SJSA1 (cell line): ENCODE data around the gene CD2AP. TPM values are rescaled to one million over a fixed set of nuclear protein-coding genes. Genes with fewer than 3 reads are reported as not detected.
A peak's percentile ranks its signal among the peaks of the same experiment; 100 is the strongest.
"Not testable (repeated sequence)": the region's sequence is repeated elsewhere in the genome, so short reads cannot be mapped to it uniquely, and the experiment has no call there.

Source experiments
- DNase-seq, 2 experiments: peaks; one replicate each; pipeline ENCODE4 v3.0.0-alpha.2; 2015 to 2020; ENCODE audit warnings: low spot score in 2 of 2, low read depth in 1 of 2
- H3K27ac ChIP-seq: fragments of 250-450 bp; sonication (Bioruptor Pico); 2 replicates; pipeline ENCODE4 v1.5.1; 2020; ENCODE audit warnings: mild to moderate bottlenecking, moderate library complexity
- H3K27me3 ChIP-seq: fragments of 250-450 bp; sonication (Bioruptor Pico); replicated peaks from 2 replicates; pipeline ENCODE4 v1.5.1; 2020; ENCODE audit warnings: mild to moderate bottlenecking, moderate library complexity
- H3K36me3 ChIP-seq: fragments of 250-450 bp; sonication (Bioruptor Pico); 2 replicates; pipeline ENCODE4 v1.5.1; 2020; ENCODE audit warnings: mild to moderate bottlenecking
- H3K4me1 ChIP-seq: fragments of 250-450 bp; sonication (Bioruptor Pico); replicated peaks from 2 replicates; pipeline ENCODE4 v1.6.1; 2021; ENCODE audit warnings: mild to moderate bottlenecking
- H3K4me3 ChIP-seq: fragments of 250-450 bp; sonication (Bioruptor Pico); 2 replicates; pipeline ENCODE4 v1.5.1; 2020; ENCODE audit warnings: mild to moderate bottlenecking
- H3K9me3 ChIP-seq: fragments of 250-450 bp; sonication (Bioruptor Pico); replicated peaks from 2 replicates; pipeline ENCODE4 v1.5.1; 2020; ENCODE audit warnings: mild to moderate bottlenecking
- total RNA-seq: library from RNA; depleted of rRNA; stranded (reverse); fragments of >200 nt; shearing (Covaris generic); gene quantifications from 2 replicates; pipeline ENCODE4 v1.2.3, GENCODE V29; 2014

CD2AP gene
- total RNA-seq, 1 experiment from 2014 or later: 28.9 TPM

DNA sequence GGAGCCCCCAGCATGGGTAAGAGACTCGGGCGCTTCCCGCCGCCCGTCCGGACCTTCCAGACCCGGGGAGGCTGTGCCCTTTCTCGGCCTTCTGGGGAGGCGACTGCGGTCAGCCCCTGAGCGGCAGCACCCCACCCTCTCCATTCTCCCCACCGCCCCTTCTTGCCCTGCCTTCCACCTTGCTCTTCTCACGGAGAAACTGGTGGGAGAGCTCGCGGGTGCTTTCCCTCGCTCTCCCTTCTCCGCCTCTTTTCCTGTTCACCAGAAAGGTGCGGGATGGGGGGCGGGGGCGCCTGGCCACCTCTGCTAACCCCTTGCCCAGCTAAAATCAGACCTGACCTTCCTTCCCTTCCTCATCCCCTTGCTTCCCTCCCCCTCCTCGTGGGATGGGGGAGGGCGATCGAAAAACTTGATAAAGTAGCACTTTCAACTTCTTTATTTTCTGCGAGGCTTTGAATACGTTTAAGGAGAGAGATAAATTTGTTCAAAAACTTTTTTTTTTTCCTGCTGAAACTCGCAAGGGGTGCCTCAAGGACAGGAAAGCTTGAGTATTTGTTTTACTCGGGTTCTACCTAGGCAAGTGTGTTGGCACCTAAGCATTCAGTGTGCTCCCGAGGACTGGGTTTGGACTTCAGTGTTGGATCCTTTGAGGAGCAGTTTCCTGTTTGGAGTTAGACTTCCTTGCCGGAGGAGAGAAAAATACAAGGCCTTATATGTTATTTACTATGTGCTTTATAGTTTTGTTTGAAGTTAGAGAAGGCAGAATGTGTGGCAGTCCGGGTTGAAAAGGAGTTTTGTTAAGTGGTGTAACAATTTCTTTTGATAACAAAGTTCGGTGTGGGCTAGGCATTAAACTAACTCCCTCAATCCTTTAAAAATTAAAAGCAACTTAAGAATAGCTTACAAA, 897 bp downstream of the CD2AP start:
- Histone ChIP-seq H3K9me3 (no peaks in the 10 kb centered on the region), H3K4me3 (peak overlapping the region; percentile 73), H3K4me1 (peaks cover 3% of the 10 kb centered on the region), H3K27me3 (no peaks in the 10 kb centered on the region), H3K27ac (peak overlapping the region; percentile 70), H3K36me3 (peaks cover 6% of the 10 kb centered on the region; the same call in 1 of the 2 replicates)
- DNase-seq: peak in 1 of 2 experiments; percentile 45

- H3K4me1 ChIP-seq: peaks cover 10% of the 10 kb centered on the region
- peaks cover 6% of the 10 kb centered on the region; the same call in 1 of the 2 replicates for H3K36me3 ChIP-seq
- peak overlapping the region; percentile 73 for H3K4me3 ChIP-seq
- no peaks in the 10 kb centered on the region for H3K27me3 ChIP-seq
- H3K27ac ChIP-seq: peak overlapping the region; percentile 70; the same call in 1 of the 2 replicates
- DNase-seq: peak in 1 of 2 experiments; percentile 23
- no peaks in the 10 kb centered on the region for H3K9me3 ChIP-seq
Observed at GRCh38 chr6:47479140-47479508, 1.5 kb downstream of the CD2AP start.

GRCh38 chr6:47479874-47480273, 2.3 kb downstream of the CD2AP start:
- Histone ChIP-seq H3K4me1 (peaks cover 17% of the 10 kb centered on the region), H3K27ac (no peak overlapping the region), H3K27me3 (no peaks in the 10 kb centered on the region), H3K9me3 (no peaks in the 10 kb centered on the region), H3K4me3 (no peak overlapping the region), H3K36me3 (peaks cover 6% of the 10 kb centered on the region; the same call in 1 of the 2 replicates)
- no peak for DNase-seq

- DNase-seq, H3K9me3 ChIP-seq, H3K27me3 ChIP-seq, H3K27ac ChIP-seq, H3K4me3 ChIP-seq, H3K36me3 ChIP-seq: not testable (repeated sequence)
- peaks cover 20% of the 10 kb centered on the region for H3K4me1 ChIP-seq
Observed at GRCh38 chr6:47481213-47481612, 3.6 kb downstream of the CD2AP start.

GRCh38 chr6:47481806-47482205, 4.2 kb downstream of the CD2AP start:
- H3K27ac ChIP-seq: no peak overlapping the region
- no peak overlapping the region for H3K4me3 ChIP-seq
- peaks cover 20% of the 10 kb centered on the region for H3K4me1 ChIP-seq
- no peak for DNase-seq
- H3K9me3 ChIP-seq: no peaks in the 10 kb centered on the region
- no peaks in the 10 kb centered on the region for H3K27me3 ChIP-seq
- H3K36me3 ChIP-seq: peaks cover 6% of the 10 kb centered on the region; the same call in 1 of the 2 replicates

DNA sequence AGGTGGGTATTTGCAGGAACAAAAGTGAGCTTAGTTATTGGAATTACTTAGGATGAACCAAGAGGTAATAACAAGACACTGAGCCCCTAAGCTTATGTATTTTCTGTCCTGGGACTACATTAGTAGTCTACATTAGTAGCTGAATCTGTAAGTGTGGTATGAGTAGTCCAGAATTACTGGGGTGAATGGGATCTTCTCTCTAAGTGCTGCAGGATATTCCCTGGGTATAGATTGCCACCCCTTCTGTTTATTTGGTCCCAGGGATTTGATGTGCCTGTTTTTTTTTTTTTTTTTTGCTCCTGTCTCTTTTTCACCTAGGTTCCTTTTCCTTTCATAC, 5.9 kb downstream of the CD2AP start:
- H3K9me3 ChIP-seq: no peaks in the 10 kb centered on the region
- H3K27me3 ChIP-seq: no peaks in the 10 kb centered on the region
- no peak overlapping the region for H3K4me3 ChIP-seq
- DNase-seq: no peak
- H3K27ac ChIP-seq: no peak overlapping the region
- H3K4me1 ChIP-seq: peaks cover 20% of the 10 kb centered on the region
- no peaks in the 10 kb centered on the region for H3K36me3 ChIP-seq

GRCh38 chr6:47483853-47484546, 6.4 kb downstream of the CD2AP start:
- Histone ChIP-seq H3K27ac (peak overlapping the region; percentile 24; the same call in 1 of the 2 replicates), H3K36me3 (no peaks in the 10 kb centered on the region), H3K9me3 (no peaks in the 10 kb centered on the region), H3K4me1 (peaks cover 20% of the 10 kb centered on the region), H3K27me3 (no peaks in the 10 kb centered on the region), H3K4me3 (no peak overlapping the region)
- no peak for DNase-seq

GRCh38 chr6:47484616-47485015, 7.0 kb downstream of the CD2AP start:
- Histone ChIP-seq H3K27ac (peak overlapping the region; percentile 24; the same call in 1 of the 2 replicates), H3K4me3 (no peak overlapping the region)

DNA sequence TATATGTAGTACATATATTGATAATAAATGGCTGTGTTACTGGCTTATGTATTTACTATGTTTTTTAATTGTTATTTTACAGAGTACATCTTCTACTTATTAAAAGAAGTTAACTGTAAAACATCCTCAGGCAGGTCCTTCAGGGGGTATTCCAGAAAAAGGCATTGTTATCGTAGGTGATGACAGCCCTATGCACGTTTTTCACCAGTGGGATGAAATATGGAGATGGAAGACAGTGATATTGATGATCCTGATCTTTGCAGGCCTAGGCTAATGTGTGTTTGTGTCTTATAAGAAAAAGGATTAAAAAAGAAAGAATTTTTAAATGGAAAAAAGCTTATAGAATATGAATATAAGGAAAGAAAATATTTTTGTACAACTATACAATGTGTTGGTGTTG, 7.5 kb downstream of the CD2AP start:
- Histone ChIP-seq H3K27me3 (no peaks in the 10 kb centered on the region), H3K9me3 (no peaks in the 10 kb centered on the region), H3K36me3 (no peaks in the 10 kb centered on the region), H3K4me1 (peaks cover 20% of the 10 kb centered on the region), H3K4me3 (no peak overlapping the region), H3K27ac (no peak overlapping the region)
- no peak for DNase-seq

More at GRCh38 chr6:47484616-47485015, 7.0 kb downstream of the CD2AP start:
- Histone ChIP-seq H3K27me3 (no peaks in the 10 kb centered on the region), H3K9me3 (no peaks in the 10 kb centered on the region), H3K36me3 (no peaks in the 10 kb centered on the region), H3K4me1 (peaks cover 20% of the 10 kb centered on the region)
- DNase-seq: peak in 1 of 2 experiments; percentile 43

DNA sequence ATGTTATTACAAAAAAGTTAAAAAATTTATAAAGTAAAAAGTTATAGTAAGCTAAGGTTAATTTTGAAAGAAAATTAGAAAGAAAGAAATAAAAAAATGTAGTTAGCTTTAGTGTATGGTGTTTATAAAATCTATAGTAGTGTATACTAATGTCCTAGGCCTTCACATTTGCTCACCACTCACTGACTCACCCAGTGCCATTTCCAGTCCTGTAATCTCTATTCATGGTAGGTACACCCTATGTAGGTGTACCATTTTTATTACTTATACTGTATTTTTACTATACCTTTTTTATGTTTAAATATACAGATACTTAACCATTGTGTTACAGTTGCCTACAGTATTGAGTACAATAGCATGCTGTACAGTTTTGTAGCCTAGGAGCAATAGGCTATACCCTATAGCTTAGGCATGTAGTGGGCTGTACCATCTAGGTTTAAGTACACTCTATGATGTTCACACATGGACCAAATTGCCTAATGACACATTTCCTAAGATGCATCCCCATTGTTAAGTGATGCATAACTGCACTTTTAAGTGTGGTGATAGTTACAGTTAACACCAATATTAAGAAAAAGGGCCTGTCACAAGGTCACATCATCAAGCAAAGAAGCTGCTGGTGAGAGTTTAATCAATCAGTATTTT, 8.0 kb downstream of the CD2AP start:
- no peak for DNase-seq
- Histone ChIP-seq H3K4me3 (no peak overlapping the region), H3K27ac (no peak overlapping the region), H3K4me1 (peaks cover 20% of the 10 kb centered on the region), H3K36me3 (no peaks in the 10 kb centered on the region), H3K9me3 (no peaks in the 10 kb centered on the region), H3K27me3 (no peaks in the 10 kb centered on the region)

DNA sequence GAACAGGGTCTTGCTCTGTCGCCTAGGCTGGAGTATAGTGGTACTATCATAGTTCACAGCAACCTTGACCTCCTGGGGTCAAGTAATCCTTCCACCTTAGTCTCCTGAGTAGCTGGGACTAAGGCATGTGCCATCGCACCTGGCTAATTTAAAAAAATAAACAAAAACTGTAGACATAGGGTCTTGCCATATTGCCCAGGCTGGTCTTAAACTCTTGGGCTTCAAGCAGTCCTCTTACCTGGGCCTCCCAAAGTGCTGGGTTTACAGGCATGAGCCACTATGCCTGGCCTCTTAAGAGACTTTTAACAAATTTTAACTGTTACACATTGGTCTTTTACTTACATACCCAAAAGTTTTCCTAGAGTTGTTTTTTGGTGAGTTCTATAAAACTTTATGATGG, 12.4 kb downstream of the CD2AP start:
- H3K4me3 ChIP-seq: no peak overlapping the region
- no peak overlapping the region for H3K27ac ChIP-seq
- no peaks in the 10 kb centered on the region for H3K36me3 ChIP-seq
- H3K27me3 ChIP-seq: no peaks in the 10 kb centered on the region
- H3K4me1 ChIP-seq: peaks cover 2% of the 10 kb centered on the region
- H3K9me3 ChIP-seq: no peaks in the 10 kb centered on the region
- no peak for DNase-seq

- no peak overlapping the region for H3K4me3 ChIP-seq
- DNase-seq: no peak
- no peak overlapping the region for H3K27ac ChIP-seq
- no peaks in the 10 kb centered on the region for H3K9me3 ChIP-seq
- no peaks in the 10 kb centered on the region for H3K36me3 ChIP-seq
- no peaks in the 10 kb centered on the region for H3K27me3 ChIP-seq
- no peaks in the 10 kb centered on the region for H3K4me1 ChIP-seq
Observed at GRCh38 chr6:47490676-47491075, 13.1 kb downstream of the CD2AP start.

- Histone ChIP-seq H3K36me3 (no peaks in the 10 kb centered on the region), H3K4me1 (no peaks in the 10 kb centered on the region), H3K4me3 (no peak overlapping the region), H3K27ac (no peak overlapping the region), H3K27me3 (no peaks in the 10 kb centered on the region), H3K9me3 (no peaks in the 10 kb centered on the region)
- DNase-seq: no peak
Observed at GRCh38 chr6:47492355-47492754, 14.8 kb downstream of the CD2AP start.

- H3K27me3 ChIP-seq: no peaks in the 10 kb centered on the region
- H3K4me3 ChIP-seq: no peak overlapping the region
- no peaks in the 10 kb centered on the region for H3K9me3 ChIP-seq
- no peak for DNase-seq
- H3K4me1 ChIP-seq: no peaks in the 10 kb centered on the region
- no peak overlapping the region for H3K27ac ChIP-seq
- no peaks in the 10 kb centered on the region for H3K36me3 ChIP-seq
Observed at GRCh38 chr6:47495207-47495606, 17.6 kb downstream of the CD2AP start.
